Measurements from ENCODE around the gene ELFN1. TPM values are rescaled to one million over a fixed set of nuclear protein-coding genes. Genes with fewer than 3 reads are reported as not detected.

Gene ELFN1
- total and polyA plus RNA-seq, 2 donors from 2014 or later: 3.5 to 3.8 TPM

GRCh38 chr7:1632506-1632905, 37.6 kb upstream of the ELFN1 start:
- Histone ChIP-seq H3K27me3 (ENCODE audit: control insufficient read depth, insufficient read depth, low read length) (no peaks in the 10 kb centered on the region), H3K27ac (ENCODE audit: low read depth in 2 of 2, low read length in 2 of 2) (no peak overlapping the region), H3K4me3 (ENCODE audit: low read length in 3 of 3) (no peak overlapping the region), H3K36me3 (ENCODE audit: control insufficient read depth in 2 of 3, insufficient read depth in 3 of 3, low read length in 3 of 3) (no peaks in the 10 kb centered on the region), H3K9me3 (ENCODE audit: control insufficient read depth in 2 of 3, insufficient read depth in 1 of 3, low read length in 3 of 3) (peaks cover 0 to 22% (median 4%) of the 10 kb centered on the region in 3 donors), H3K9ac (ENCODE audit: low read length in 3 of 3) (no peak overlapping the region), H3K4me1 (ENCODE audit: control insufficient read depth in 2 of 3, insufficient read depth in 2 of 3, low read depth in 1 of 3, low read length in 3 of 3) (no peaks in the 10 kb centered on the region)
- DNase-seq: peak in 1 of 5 donors; percentile 23
- FAIRE-seq: no peak
- intact Hi-C loops (cut with DNase I): no loop called here
- no peak for TF ChIP-seq CTCF (IDR thresholded peaks at IDR 0.05; ENCODE audit: borderline replicate concordance, extremely low read depth, insufficient read depth)

GRCh38 chr7:1632916-1633785, 36.9 kb upstream of the ELFN1 start:
- FAIRE-seq: no peak
- Histone ChIP-seq H3K27me3 (ENCODE audit: control insufficient read depth, insufficient read depth, low read length) (no peaks in the 10 kb centered on the region), H3K9ac (ENCODE audit: low read length in 3 of 3) (no peak overlapping the region), H3K4me3 (ENCODE audit: low read length in 3 of 3) (no peak overlapping the region), H3K9me3 (ENCODE audit: control insufficient read depth in 2 of 3, insufficient read depth in 1 of 3, low read length in 3 of 3) (peaks cover 0 to 23% (median 7%) of the 10 kb centered on the region in 3 donors), H3K36me3 (ENCODE audit: control insufficient read depth in 2 of 3, insufficient read depth in 3 of 3, low read length in 3 of 3) (no peaks in the 10 kb centered on the region), H3K27ac (ENCODE audit: low read depth in 2 of 2, low read length in 2 of 2) (no peak overlapping the region), H3K4me1 (ENCODE audit: control insufficient read depth in 2 of 3, insufficient read depth in 2 of 3, low read depth in 1 of 3, low read length in 3 of 3) (no peaks in the 10 kb centered on the region)
- intact Hi-C loops (cut with DNase I): no loop called here
- DNase-seq: peak in 1 of 5 donors; percentile 34
- no peak for TF ChIP-seq CTCF (IDR thresholded peaks at IDR 0.05; ENCODE audit: borderline replicate concordance, extremely low read depth, insufficient read depth)

GRCh38 chr7:1635401-1635800, 34.7 kb upstream of the ELFN1 start:
- Histone ChIP-seq H3K36me3 (ENCODE audit: control insufficient read depth in 2 of 3, insufficient read depth in 3 of 3, low read length in 3 of 3) (no peaks in the 10 kb centered on the region), H3K9ac (ENCODE audit: low read length in 3 of 3) (no peak overlapping the region), H3K9me3 (ENCODE audit: control insufficient read depth in 2 of 3, insufficient read depth in 1 of 3, low read length in 3 of 3) (peaks cover 0 to 23% (median 6%) of the 10 kb centered on the region in 3 donors), H3K4me3 (ENCODE audit: low read length in 3 of 3) (no peak overlapping the region), H3K27ac (ENCODE audit: low read depth in 2 of 2, low read length in 2 of 2) (no peak overlapping the region), H3K27me3 (ENCODE audit: control insufficient read depth, insufficient read depth, low read length) (no peaks in the 10 kb centered on the region), H3K4me1 (ENCODE audit: control insufficient read depth in 2 of 3, insufficient read depth in 2 of 3, low read depth in 1 of 3, low read length in 3 of 3) (no peaks in the 10 kb centered on the region)
- intact Hi-C loops (cut with DNase I): no loop called here
- peak in 1 of 5 donors; percentile 2 for DNase-seq
- FAIRE-seq: no peak
- no peak for TF ChIP-seq CTCF (IDR thresholded peaks at IDR 0.05; ENCODE audit: borderline replicate concordance, extremely low read depth, insufficient read depth)

Measured in kidney (tissue), 14 donors.